K562 treated with DMSO at 1 percent for 48 hours (cell line): Measurements from ENCODE around the gene DPRX. TPM values are rescaled to one million over a fixed set of nuclear protein-coding genes. Genes with fewer than 3 reads are reported as not detected.

ENCODE experiments used
- total RNA-seq: library from RNA; unstranded; fragments of 300-600 nt; gene quantifications from 2 replicates; pipeline ENCODE4 v1.2.3, GENCODE V29; 2022; ENCODE audit warnings: low replicate concordance; ENCODE audit errors: extremely low read depth

Gene DPRX, protein sequence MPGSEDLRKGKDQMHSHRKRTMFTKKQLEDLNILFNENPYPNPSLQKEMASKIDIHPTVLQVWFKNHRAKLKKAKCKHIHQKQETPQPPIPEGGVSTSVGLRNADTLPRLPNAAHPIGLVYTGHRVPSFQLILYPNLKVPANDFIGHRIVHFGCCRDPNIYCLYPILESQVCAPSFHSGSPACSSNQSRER
- not detected in 2 replicates for total RNA-seq

DNA sequence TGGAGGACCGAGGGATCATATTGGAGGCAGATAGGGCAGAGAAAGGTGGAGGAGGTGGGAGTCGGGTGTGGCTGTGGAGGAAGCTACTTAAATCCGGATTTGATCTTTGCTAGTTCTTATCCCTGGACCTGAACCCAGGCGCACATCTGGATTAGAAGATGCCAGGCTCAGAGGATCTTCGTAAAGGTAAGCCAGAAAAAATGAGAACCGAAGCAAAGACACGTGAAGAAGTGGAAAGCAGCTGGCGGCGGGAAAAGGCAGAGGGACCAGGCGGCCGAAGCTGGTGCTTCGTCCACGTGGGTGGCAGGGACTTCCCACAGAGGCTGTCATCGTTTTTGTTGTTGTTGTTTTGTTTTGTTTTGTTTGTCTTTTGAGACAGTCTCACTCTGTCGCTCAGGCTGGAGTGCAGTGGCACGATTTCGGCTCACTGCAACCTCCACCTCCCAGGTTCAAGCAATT lies at the start of gene DPRX:
DPRX (plus strand) TSS at position 51 of the 459 bp plus-strand sequence; CDS start at position 159, 108 bp downstream.

Other genes starting within 250 kb of the DPRX start
- gene ZNF765, start 236.8 kb upstream of the DPRX start, total RNA-seq: not detected in 2 replicates
- not detected in 2 replicates for gene ZNF761, start 200.0 kb upstream of the DPRX start, total RNA-seq
- not detected in 2 replicates for gene ZNF813, start 164.3 kb upstream of the DPRX start, total RNA-seq
- gene ZNF331, start 93.9 kb upstream of the DPRX start, total RNA-seq: not detected in 2 replicates
- gene NLRP12, start 192.3 kb downstream of the DPRX start, total RNA-seq: not detected in 2 replicates
- gene MYADM, start 235.9 kb downstream of the DPRX start, total RNA-seq: not detected in 2 replicates